Thyroid gland (tissue), 4 donors: ENCODE data around the gene ABHD15. TPM values are rescaled to one million over a fixed set of nuclear protein-coding genes. Genes with fewer than 3 reads are reported as not detected.

ENCODE experiments used
- DNase-seq, 2 donors: peaks; one replicate each; pipeline ENCODE4 v3.0.0-alpha.2; 2019
- H3K27ac ChIP-seq, 3 donors: fragments of 200-600 bp; sonication (generic); 1 replicate in 2 of 3; 2 replicates in 1 of 3; pipeline ENCODE4 v1.5.1; 2016 to 2019; ENCODE audit warnings: mild to moderate bottlenecking in 1 of 3, moderate library complexity in 1 of 3
- H3K27me3 ChIP-seq: fragments of 200-600 bp; sonication (generic); one replicate; pipeline ENCODE4 v1.5.1; 2019
- H3K36me3 ChIP-seq, 2 donors: fragments of 200-600 bp; sonication (generic); one replicate each; pipeline ENCODE4 v1.5.1; 2016 to 2019
- H3K4me1 ChIP-seq, 2 donors: fragments of 200-600 bp; sonication (generic); one replicate each; pipeline ENCODE4 v1.5.1; 2017 to 2019
- H3K4me3 ChIP-seq, 3 donors: fragments of 200-600 bp; sonication (generic); replicated peaks in 1 of 3; 1 replicate in 2 of 3; 2 replicates in 1 of 3; pipeline ENCODE4 v1.5.1; 2016; ENCODE audit warnings: mild to moderate bottlenecking in 1 of 3
- H3K9me3 ChIP-seq: fragments of 200-600 bp; sonication (generic); one replicate; pipeline ENCODE4 v1.5.1; 2017
- CTCF ChIP-seq, 6 experiments: fragments of 200-600 bp in 3 of 6; fragments of 450-650 bp in 3 of 6; sonication (generic) in 3 of 6; IDR thresholded peaks; one replicate each; pipeline ENCODE4 v1.5.1; 2016 to 2019; ENCODE audit warnings: antibody characterized with exemption in 6 of 6, mild to moderate bottlenecking in 2 of 6, inconsistent platforms in 1 of 6, moderate library complexity in 1 of 6
- POLR2A ChIP-seq, 2 donors: fragments of 450-650 bp; IDR thresholded peaks; one replicate each; pipeline ENCODE4 v1.6.1; 2017; ENCODE audit warnings: antibody characterized with exemption in 2 of 2, mild to moderate bottlenecking in 2 of 2, moderate library complexity in 1 of 2
- WGBS, 2 donors: methylation state at CpG; one replicate each; pipeline ENCODE4 v1.1.5; 2017; 5-methylcytosine and 5-hydroxymethylcytosine counted together
- intact Hi-C: fragments of 100-400 bp; cut with DNase I; formaldehyde crosslinking; loops from one replicate; pipeline ENCODE4 v1.15.1; 2023
- total RNA-seq, 4 donors: library from RNA; depleted of rRNA; stranded (reverse); fragments of >200 nt; gene quantifications; one replicate each; pipeline ENCODE4 v1.2.3, GENCODE V29; 2016

Gene ABHD15
- total RNA-seq, 4 donors from 2014 or later, result 11.6 to 19.8 (median 13.0) TPM

DNA sequence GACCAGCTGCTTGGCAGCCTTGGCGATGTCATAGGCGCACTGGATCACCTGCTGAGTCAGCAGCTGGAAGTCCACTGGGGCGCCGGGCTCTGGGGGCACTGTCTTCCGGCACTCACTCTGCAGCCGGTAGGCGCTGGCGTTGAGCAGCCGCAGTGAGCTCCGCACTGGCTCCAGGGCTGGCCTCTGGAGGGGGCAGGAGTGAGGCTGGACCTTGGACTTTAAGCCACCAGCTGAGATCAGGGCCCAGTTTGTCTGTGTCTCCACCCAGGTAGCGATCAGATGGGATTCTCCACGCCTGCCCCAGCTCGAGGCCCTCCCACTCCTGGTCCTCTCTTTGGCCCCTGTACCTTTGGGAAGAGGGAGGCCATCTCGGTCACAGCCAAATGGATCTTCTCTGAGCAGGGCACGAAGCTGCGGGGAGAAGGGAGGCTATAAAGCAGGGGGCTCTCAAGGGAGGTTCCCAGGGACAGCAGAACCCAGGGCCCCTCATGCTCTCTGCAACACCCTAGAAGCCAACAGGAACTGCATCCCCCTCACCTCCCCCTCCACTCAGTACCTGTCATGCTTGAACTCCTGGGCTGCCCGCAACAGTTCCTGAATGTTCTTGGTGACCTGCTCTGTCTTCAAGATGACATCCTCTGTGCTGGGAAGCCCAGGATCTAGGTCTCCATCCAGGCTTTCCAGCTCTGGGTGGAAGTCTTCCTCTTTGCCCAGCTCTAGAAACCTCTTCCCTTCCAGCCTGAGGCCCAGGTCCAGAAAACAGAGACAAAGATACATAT, 8.1 kb upstream of the ABHD15 start:
- TF ChIP-seq POLR2A (IDR thresholded peaks at IDR 0.05) (no peak), CTCF (IDR thresholded peaks at IDR 0.05) (no peak)
- peaks cover 34 to 48% of the 10 kb centered on the region in 2 donors for H3K36me3 ChIP-seq
- intact Hi-C loops, result no loop called here
- H3K27me3 ChIP-seq, result no peaks in the 10 kb centered on the region
- WGBS, 2 donors, result 86 to 87% methylated on average over 4 to 9 of the region's 17 CpGs
- no peak for DNase-seq
- peaks cover 4 to 21% of the 10 kb centered on the region in 2 donors for H3K4me1 ChIP-seq
- H3K27ac ChIP-seq, result no peak overlapping the region
- H3K9me3 ChIP-seq, result no peaks in the 10 kb centered on the region
- no peak overlapping the region for H3K4me3 ChIP-seq

DNA sequence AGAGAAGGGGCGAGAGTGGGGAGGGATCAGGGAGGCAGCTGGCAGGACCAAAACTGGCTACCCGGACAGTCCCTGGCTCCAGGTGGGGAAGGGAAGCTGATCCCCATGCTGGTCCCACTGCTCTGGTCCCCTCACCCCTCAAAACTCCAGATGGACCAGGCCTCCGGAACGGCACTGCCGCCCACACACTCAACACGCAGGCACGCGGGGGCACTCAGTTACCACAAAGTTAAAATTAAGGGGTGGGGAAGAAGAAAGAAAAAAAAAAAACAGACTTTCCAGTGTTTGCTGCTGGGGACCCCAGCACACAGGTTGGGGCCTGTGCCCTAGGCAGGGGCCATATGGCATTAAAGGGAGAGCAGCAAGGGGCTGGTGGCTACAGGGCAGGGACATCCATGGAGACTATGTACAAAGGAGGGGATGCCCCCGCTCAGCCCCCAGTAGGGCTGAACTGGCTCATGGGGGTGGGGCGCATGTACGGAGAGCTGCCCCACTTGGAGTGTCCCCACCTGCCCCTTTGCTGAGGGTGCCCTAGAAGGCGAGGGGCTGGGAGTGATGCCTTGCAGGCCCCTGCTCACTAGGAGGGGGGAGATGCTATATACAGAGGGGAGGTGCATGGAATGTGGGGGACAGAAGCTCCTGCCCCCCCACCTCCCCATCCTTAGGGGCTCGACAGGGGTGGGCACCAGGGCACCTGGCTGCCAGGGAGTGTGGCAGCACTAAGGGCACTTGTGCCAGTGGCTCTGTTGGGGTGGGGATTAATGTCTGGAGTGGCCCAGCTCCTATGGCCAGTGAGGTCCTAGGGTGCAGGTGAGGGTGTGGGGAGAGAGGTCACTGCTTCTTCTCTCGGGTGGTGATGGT, 7.3 kb upstream of the ABHD15 start:
- Histone ChIP-seq H3K4me3 (no peak overlapping the region), H3K27ac (no peak overlapping the region), H3K9me3 (no peaks in the 10 kb centered on the region), H3K4me1 (peaks cover 8 to 29% of the 10 kb centered on the region in 2 donors), H3K36me3 (peaks cover 34 to 44% of the 10 kb centered on the region in 2 donors), H3K27me3 (no peaks in the 10 kb centered on the region)
- 91 to 96% methylated on average over 12 to 13 of the region's 14 CpGs for WGBS, 2 donors
- intact Hi-C loops, result no loop called here
- peak in 1 of 2 donors; percentile 2 for DNase-seq
- TF ChIP-seq POLR2A (IDR thresholded peaks at IDR 0.05) (no peak), CTCF (IDR thresholded peaks at IDR 0.05) (no peak)

- intact Hi-C loops, result no loop called here
- H3K4me1 ChIP-seq, result peaks cover 8 to 31% of the 10 kb centered on the region in 2 donors
- WGBS, 2 donors, result 92 to 94% methylated on average over 3 to 6 of the region's 6 CpGs
- DNase-seq, result no peak
- TF ChIP-seq POLR2A (IDR thresholded peaks at IDR 0.05), result no peak
- no peak for TF ChIP-seq CTCF (IDR thresholded peaks at IDR 0.05)
- no peak overlapping the region for H3K4me3 ChIP-seq
- no peak overlapping the region for H3K27ac ChIP-seq
- H3K27me3 ChIP-seq, result no peaks in the 10 kb centered on the region
- no peaks in the 10 kb centered on the region for H3K9me3 ChIP-seq
- peaks cover 34 to 43% of the 10 kb centered on the region in 2 donors for H3K36me3 ChIP-seq
Measured at GRCh38 chr17:29573558-29573869, 6.7 kb upstream of the ABHD15 start.

DNA sequence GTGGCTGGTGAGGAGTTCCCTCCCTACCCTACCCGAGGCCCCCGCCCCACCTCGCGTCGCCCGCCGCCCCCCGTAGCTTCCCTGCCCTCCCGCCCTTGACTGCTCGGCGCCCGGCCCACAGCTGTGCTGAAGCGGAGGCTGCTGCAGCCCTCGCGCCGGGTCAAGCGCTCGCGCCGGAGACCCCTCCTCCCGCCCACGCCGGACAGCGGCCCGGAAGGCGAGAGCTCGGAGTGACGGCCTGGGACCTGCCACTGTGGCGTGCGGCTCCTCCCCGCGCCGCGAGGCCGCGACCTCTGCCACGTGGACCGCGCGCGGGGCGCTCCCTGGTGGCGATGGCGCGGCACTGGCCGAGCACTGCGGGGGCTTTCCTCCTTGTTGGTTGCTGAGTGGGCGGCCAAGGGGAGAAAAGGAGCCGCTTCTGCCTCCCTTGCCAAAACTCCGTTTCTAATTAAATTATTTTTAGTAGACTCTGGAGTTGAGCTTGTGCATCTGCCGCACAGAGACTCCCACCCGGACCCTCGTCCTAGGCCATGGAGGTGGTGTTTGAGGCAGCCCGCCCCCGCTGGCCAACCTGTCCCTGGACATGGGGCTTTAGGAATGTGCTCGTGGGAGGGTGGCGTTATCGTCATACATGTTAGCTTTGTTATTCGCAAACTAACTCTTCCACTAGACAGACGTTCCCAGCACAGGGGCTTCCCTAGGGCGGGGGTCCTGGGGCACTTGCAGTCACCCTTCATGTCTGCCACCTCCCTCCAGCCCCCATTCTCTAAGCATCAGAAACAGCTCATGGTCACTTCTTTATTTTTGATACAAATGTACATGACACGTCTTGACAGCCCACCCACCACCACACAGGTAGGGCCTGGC, 6.1 kb upstream of the ABHD15 start:
- Histone ChIP-seq H3K4me1 (peaks cover 8 to 31% of the 10 kb centered on the region in 2 donors), H3K27ac (no peak overlapping the region), H3K27me3 (no peaks in the 10 kb centered on the region), H3K4me3 (no peak overlapping the region), H3K36me3 (peaks cover 29 to 37% of the 10 kb centered on the region in 2 donors), H3K9me3 (no peaks in the 10 kb centered on the region)
- peak in 1 of 2 donors; percentile 46 for DNase-seq
- 59 to 77% methylated on average over 15 to 17 of the region's 62 CpGs for WGBS, 2 donors
- TF ChIP-seq POLR2A (IDR thresholded peaks at IDR 0.05) (no peak), CTCF (IDR thresholded peaks at IDR 0.05) (peak in 4 of 6 experiments; percentile 19 to 67 (median 41))
- intact Hi-C loops, result no loop called here
